Caki2 (cell line): ENCODE data around the gene LIN7B. TPM values are rescaled to one million over a fixed set of nuclear protein-coding genes. Genes with fewer than 3 reads are reported as not detected.
A peak's percentile ranks its signal among the peaks of the same experiment; 100 is the strongest.

Experiments used
- DNase-seq: peaks from one replicate; pipeline ENCODE4 v3.0.0-alpha.2; 2015; ENCODE audit warnings: low read depth
- in situ Hi-C: cut with HindIII; loops from 2 replicates; pipeline ENCODE4 v1.10.0; 2016; ENCODE audit warnings: low sequenced_read_pairs, low pct_unique_long_range_greater_than_20kb, mixed read lengths
- total RNA-seq: library from RNA; depleted of rRNA; stranded (reverse); fragments of >200 nt; shearing (Covaris generic); gene quantifications from 2 replicates; pipeline ENCODE4 v1.2.3, GENCODE V29; 2014; ENCODE audit warnings: low replicate concordance

Gene LIN7B
- total RNA-seq, 1 experiment from 2014 or later = 9.7 TPM

- in situ Hi-C loops = no loop called here
- no peak for DNase-seq
These were observed 22.7 kb upstream of the LIN7B start for GRCh38 chr19:49091391-49092038.

GRCh38 chr19:49092686-49093085, 21.5 kb upstream of the LIN7B start:
- in situ Hi-C loops = no loop called here
- DNase-seq = no peak

- no peak for DNase-seq
- in situ Hi-C loops = no loop called here
These were observed 19.4 kb upstream of the LIN7B start for GRCh38 chr19:49094505-49095482.

GRCh38 chr19:49097453-49098288, 16.5 kb upstream of the LIN7B start:
- in situ Hi-C loops = no loop called here

GRCh38 chr19:49098795-49099194, 15.4 kb upstream of the LIN7B start:
- no peak for DNase-seq
- in situ Hi-C loops = no loop called here

More at GRCh38 chr19:49097453-49098288, 16.5 kb upstream of the LIN7B start:
- DNase-seq = peak; percentile 74

- in situ Hi-C loops = no loop called here
- DNase-seq = no peak
These were observed 13.0 kb upstream of the LIN7B start for GRCh38 chr19:49101160-49101559.

GRCh38 chr19:49102303-49102702, 11.9 kb upstream of the LIN7B start:
- in situ Hi-C loops = no loop called here
- DNase-seq = no peak

- in situ Hi-C loops = no loop called here
- no peak for DNase-seq
These were observed 10.7 kb upstream of the LIN7B start for GRCh38 chr19:49103331-49104085.

GRCh38 chr19:49104229-49104864, 9.8 kb upstream of the LIN7B start:
- in situ Hi-C loops = no loop called here
- DNase-seq = no peak

GRCh38 chr19:49106648-49107135, 7.5 kb upstream of the LIN7B start:
- DNase-seq = peak; percentile 65
- in situ Hi-C loops = no loop called here

GRCh38 chr19:49107625-49108459, 6.3 kb upstream of the LIN7B start:
- in situ Hi-C loops = no loop called here
- DNase-seq = no peak

- no peak for DNase-seq
- in situ Hi-C loops = no loop called here
These were observed 5.1 kb upstream of the LIN7B start for GRCh38 chr19:49109051-49109450.

- no peak for DNase-seq
These were observed 4.5 kb upstream of the LIN7B start for GRCh38 chr19:49109569-49110233.

GRCh38 chr19:49110567-49110966, 3.6 kb upstream of the LIN7B start:
- DNase-seq = no peak
- in situ Hi-C loops = no loop called here

More at GRCh38 chr19:49109569-49110233, 4.5 kb upstream of the LIN7B start:
- in situ Hi-C loops = no loop called here

- in situ Hi-C loops = no loop called here
- DNase-seq = no peak
These were observed 2.8 kb upstream of the LIN7B start for GRCh38 chr19:49111218-49111998.
